Measurements from ENCODE around the gene KPNA1.

DNA sequence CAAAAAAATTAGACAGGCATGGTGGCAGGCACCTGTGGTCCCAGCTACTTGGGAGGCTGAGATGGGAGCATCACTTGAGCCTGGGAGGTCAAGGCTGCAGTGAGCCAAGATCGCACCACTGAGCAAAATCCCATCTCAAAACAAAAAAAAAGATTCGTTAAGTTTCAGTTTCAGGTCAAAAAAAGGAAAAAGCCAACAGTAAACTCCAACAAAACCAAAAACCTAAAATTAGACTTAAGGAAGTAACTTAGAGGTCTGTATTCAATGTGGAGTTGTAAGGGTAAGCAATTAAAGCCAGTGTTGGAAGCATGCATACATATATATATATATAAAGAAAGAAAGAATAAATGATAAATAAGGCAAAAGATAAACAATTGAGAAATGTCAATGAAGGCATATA, 11.8 kb downstream of the KPNA1 start:
- TF ChIP-seq, protein P1, sequence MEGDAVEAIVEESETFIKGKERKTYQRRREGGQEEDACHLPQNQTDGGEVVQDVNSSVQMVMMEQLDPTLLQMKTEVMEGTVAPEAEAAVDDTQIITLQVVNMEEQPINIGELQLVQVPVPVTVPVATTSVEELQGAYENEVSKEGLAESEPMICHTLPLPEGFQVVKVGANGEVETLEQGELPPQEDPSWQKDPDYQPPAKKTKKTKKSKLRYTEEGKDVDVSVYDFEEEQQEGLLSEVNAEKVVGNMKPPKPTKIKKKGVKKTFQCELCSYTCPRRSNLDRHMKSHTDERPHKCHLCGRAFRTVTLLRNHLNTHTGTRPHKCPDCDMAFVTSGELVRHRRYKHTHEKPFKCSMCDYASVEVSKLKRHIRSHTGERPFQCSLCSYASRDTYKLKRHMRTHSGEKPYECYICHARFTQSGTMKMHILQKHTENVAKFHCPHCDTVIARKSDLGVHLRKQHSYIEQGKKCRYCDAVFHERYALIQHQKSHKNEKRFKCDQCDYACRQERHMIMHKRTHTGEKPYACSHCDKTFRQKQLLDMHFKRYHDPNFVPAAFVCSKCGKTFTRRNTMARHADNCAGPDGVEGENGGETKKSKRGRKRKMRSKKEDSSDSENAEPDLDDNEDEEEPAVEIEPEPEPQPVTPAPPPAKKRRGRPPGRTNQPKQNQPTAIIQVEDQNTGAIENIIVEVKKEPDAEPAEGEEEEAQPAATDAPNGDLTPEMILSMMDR (IDR thresholded peaks at IDR 0.05): no peak
- TF ChIP-seq CHD2 (IDR thresholded peaks at IDR 0.05; ENCODE audit: low read length, partially characterized antibody): no peak
- TF ChIP-seq MYC (IDR thresholded peaks at IDR 0.05; ENCODE audit: borderline replicate concordance, low read length): no peak
- no peak for TF ChIP-seq FOSL2 (IDR thresholded peaks at IDR 0.05)
- TF ChIP-seq FOSL2 (CRISPR knock-in tag; IDR thresholded peaks at IDR 0.05): no peak
- no peak for TF ChIP-seq POLR2A (IDR thresholded peaks at IDR 0.05; ENCODE audit: low read length)
- no peak for TF ChIP-seq BHLHE40 (IDR thresholded peaks at IDR 0.05; ENCODE audit: low read depth, low read length)
- TF ChIP-seq RCOR1 (IDR thresholded peaks at IDR 0.05; ENCODE audit: low read depth, low read length): no peak
- no peak for TF ChIP-seq RFX5 (IDR thresholded peaks at IDR 0.05)
- no peak for TF ChIP-seq JUNB (IDR thresholded peaks at IDR 0.05)
- TF ChIP-seq FOXS1 (CRISPR knock-in tag; IDR thresholded peaks at IDR 0.05): no peak
- TF ChIP-seq KDM1A (IDR thresholded peaks at IDR 0.05; ENCODE audit: low read depth): no peak
